Fibroblast of mammary gland (primary cell): ENCODE results near the gene CNNM4.

Experiments used
- DNase-seq: peaks from one replicate; pipeline ENCODE4 v3.0.0-alpha.2; 2010; ENCODE audit warnings: low read depth
- H3K4me3 ChIP-seq: 2 replicates; pipeline ENCODE4 v1.5.1; 2011; ENCODE audit warnings: low read depth, mild to moderate bottlenecking, low read length, moderate library complexity; ENCODE audit not compliant: control insufficient read depth
- CTCF ChIP-seq: conservative IDR thresholded peaks from 2 replicates; pipeline ENCODE4 v1.5.1; 2011; ENCODE audit warnings: low read depth, low read length, inconsistent platforms; ENCODE audit not compliant: control insufficient read depth, insufficient read depth

CNNM4 gene

DNA sequence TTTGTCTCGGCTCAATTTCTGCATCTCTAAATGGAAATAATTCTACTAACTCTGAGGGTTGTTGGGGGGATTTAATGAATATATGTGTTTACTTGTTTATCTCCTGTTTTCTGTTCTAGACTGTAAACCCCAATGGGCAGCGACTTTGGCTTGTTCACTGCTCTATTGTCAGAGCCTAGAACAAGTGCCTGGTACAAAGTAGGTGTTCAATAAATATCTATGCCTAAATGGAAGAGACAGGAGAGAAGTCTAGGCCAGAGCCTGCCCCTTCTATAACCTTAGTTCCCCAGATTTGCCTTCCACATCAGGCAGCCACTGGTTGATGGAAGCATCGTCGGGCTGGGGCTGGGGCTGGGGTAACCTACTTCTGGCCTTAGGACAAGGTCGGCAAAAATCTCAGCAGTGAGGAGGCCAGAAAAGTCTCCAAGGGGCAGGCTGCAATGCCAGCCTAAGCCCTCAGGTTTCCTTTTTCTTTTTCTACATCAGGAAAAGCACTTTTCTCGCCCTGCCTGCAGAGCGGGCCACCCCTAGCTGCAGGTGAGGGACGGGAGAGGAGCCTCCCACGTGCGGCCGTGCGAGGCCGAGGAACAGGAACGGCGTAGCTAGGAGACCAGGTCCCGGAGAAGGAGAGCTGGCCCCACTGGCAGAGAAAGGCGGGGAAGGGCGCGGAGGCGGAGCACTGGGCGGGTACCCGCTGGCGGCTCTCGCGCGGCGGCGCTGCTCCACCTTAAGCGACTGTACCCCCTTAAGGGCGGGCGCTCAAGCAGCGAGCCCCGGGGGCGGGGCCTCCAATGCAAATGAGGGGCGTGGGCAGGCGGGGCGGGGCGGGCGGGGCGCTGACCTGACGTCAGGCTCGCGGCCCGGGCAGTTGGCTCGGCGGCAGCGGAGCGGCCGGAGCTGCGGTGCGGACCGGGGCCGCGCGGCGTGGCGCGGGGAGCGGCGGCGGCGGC lies at the start of gene CNNM4:
TSS of gene CNNM4 (plus strand) at position 867 of the 950 bp plus-strand sequence. CDS start 98 bp downstream, outside the sequence.
- peak; percentile 84 for DNase-seq
- no peak for TF ChIP-seq CTCF
- peak within 1 kb of the TSS; percentile 68 for H3K4me3 ChIP-seq

DNA sequence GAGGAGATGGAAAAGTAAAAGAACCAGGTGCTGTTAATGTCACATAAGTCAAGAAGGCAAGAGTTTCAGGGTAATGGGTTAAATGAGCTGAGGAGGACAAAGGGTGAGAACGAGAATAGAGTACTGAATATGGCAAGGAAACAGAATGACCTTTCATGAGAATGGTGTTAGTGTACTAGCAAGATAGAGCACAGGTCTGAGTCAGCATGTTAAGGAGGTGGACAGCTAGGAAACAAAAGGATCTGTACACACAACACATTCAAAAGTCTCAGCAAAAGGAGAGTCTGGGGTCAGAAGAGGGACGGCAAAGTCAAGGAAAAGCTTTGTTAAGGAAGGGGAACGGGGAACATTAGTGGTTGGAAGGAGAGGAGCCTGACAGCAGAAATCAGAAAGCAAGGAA lies 49.7 kb upstream of the CNNM4 start:
- no peak overlapping the region for H3K4me3 ChIP-seq
- no peak for DNase-seq
- no peak for TF ChIP-seq CTCF

DNA sequence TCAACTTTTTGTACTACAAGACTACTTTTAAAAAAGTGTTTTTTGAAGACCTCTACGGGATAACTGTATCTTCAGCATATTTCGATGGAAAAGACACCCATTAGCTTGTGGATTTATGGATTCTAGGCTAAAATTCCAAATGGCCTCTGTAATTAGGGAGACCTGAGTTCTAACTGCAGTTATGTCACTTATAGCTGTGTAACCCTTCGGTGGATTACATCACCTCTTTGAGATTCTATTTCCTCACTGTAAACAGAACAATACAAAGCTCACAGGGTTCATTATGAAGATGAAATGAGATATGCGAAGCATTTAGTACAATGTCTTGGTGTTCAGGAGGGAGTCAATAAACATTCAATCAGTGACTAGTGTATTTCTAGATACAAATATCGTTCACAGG lies 45.0 kb upstream of the CNNM4 start:
- no peak for DNase-seq
- TF ChIP-seq CTCF = no peak
- H3K4me3 ChIP-seq = no peak overlapping the region

DNA sequence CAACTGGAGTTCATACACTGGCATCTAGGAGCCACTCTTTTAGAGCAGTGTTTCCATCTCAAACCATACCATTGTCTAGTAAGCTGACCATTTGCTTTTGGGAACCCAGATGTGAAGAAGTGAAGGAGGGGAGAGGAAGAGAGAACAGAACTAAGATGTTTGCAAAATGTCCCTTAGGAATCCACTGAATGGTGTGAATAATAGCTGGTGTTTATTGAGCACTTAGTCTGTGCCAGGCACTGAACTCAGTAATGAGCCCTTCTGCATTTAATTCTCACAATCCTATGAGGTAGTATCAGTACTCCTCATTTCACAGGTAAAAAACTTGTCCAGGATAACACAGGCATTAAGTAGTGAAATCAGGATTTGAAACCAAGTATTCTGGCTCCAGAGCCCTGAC lies 44.3 kb upstream of the CNNM4 start:
- no peak for TF ChIP-seq CTCF
- no peak overlapping the region for H3K4me3 ChIP-seq
- DNase-seq = no peak

DNA sequence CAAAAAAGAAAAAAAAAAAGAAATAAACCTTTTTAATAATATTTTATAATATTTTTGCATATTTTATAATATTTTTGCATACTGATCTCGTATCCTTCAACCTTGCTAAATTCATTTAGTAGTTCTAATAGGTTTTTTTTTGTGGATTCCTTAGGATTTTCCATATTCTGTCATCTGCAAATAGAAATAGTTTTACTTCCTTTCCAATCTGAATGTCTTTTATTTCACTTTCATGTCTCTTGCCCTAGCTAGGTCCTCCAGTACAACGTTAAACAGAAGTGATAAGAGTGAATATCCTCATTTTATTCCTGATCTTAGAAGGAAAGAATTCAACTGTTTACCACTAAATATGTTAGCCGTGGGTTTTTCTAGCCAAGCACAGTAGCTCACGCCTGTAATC lies 34.6 kb upstream of the CNNM4 start:
- DNase-seq = no peak
- H3K4me3 ChIP-seq = no peak overlapping the region
- TF ChIP-seq CTCF = no peak

- DNase-seq = peak; percentile 44
- TF ChIP-seq CTCF = no peak
- H3K4me3 ChIP-seq = no peak overlapping the region
These were observed 33.3 kb upstream of the CNNM4 start for GRCh38 chr2:96727431-96727830.

- no peak overlapping the region for H3K4me3 ChIP-seq
- no peak for TF ChIP-seq CTCF
- DNase-seq = peak; percentile 31
These were observed 31.0 kb upstream of the CNNM4 start for GRCh38 chr2:96729748-96730147.
